H7 (cell line): ENCODE measurements around the gene HECW1. TPM values are rescaled to one million over a fixed set of nuclear protein-coding genes. Genes with fewer than 3 reads are reported as not detected.

Experiments used
- DNase-seq: peaks from one replicate; pipeline ENCODE4 v3.0.0; 2012
- H3K27me3 ChIP-seq: 2 replicates; pipeline ENCODE4 v1.6.0; 2011; ENCODE audit warnings: mild to moderate bottlenecking, low read length; ENCODE audit not compliant: control insufficient read depth, insufficient read depth
- H3K36me3 ChIP-seq: replicated peaks from 2 replicates; pipeline ENCODE4 v1.5.1; 2011; ENCODE audit warnings: low read length; ENCODE audit not compliant: control insufficient read depth, insufficient read depth
- H3K4me3 ChIP-seq: 2 replicates; pipeline ENCODE4 v1.5.1; 2011; ENCODE audit warnings: low read depth, mild to moderate bottlenecking, control low read depth, low read length, moderate library complexity; ENCODE audit not compliant: insufficient read depth
- total RNA-seq: library from RNA; depleted of rRNA; stranded (reverse); fragments of >200 nt; shearing (Covaris generic); gene quantifications from 2 replicates; pipeline ENCODE4 v1.2.3, GENCODE V29; 2014

The HECW1 gene
- total RNA-seq, 1 experiment from 2014 or later = 4.3 TPM

DNA sequence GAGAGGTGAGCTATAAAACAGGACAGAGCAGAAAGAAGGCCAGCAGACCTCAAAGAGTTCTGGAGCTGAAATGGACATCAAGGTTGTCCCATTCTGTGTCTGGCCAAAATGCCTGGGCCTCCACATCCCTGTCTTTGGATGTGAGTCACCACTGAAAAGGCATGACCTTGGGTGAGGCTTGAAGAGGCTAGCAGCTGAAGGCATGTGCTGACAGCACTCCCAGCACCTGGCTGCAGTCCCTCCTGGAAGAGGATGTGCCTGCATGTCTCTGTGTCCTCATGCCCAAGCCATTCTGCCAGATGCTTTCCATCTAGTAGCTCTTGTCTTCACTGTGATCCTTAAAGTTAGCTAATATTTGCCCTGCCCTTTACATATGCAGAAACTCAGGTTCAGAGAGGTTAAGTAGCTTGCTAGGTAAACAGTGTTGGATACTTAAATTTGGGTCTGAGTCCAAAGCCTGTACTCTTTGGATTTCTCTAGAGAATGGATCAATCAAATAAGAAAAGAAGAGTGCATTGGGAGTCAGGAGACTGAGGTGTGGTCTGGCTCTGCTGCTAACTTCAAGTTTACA is 35.8 kb downstream of the HECW1 start:
- Histone ChIP-seq H3K27me3 (no peaks in the 10 kb centered on the region), H3K4me3 (no peak overlapping the region), H3K36me3 (no peaks in the 10 kb centered on the region)
- no peak for DNase-seq

- no peaks in the 10 kb centered on the region for H3K36me3 ChIP-seq
- no peaks in the 10 kb centered on the region for H3K27me3 ChIP-seq
- DNase-seq = no peak
- no peak overlapping the region for H3K4me3 ChIP-seq
These were observed 38.6 kb downstream of the HECW1 start for GRCh38 chr7:43151076-43151475.

DNA sequence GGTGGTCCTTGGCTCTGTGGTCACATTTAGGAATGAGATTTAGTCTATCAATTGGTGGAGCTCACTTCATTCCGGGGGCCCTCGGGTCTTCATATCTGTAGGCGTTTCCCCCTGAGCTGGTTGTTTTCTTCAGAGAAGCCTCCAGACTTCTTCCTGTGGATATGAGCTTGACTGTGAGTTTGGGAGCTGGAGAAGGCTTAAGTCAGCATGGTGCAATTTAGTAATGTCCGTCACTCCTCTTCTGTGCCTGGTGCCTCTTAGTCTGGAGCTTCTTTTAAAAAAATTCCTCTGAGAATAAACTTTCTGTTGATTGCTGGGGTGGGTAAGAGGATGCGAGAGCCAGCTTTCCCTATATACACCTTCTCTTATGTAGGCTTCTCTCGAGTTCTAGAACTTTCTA is 40.2 kb downstream of the HECW1 start:
- Histone ChIP-seq H3K27me3 (no peaks in the 10 kb centered on the region), H3K4me3 (no peak overlapping the region), H3K36me3 (no peaks in the 10 kb centered on the region)
- no peak for DNase-seq

GRCh38 chr7:43155636-43156035 is 43.2 kb downstream of the HECW1 start:
- no peak for DNase-seq
- no peaks in the 10 kb centered on the region for H3K36me3 ChIP-seq
- H3K4me3 ChIP-seq = no peak overlapping the region
- H3K27me3 ChIP-seq = no peaks in the 10 kb centered on the region

DNA sequence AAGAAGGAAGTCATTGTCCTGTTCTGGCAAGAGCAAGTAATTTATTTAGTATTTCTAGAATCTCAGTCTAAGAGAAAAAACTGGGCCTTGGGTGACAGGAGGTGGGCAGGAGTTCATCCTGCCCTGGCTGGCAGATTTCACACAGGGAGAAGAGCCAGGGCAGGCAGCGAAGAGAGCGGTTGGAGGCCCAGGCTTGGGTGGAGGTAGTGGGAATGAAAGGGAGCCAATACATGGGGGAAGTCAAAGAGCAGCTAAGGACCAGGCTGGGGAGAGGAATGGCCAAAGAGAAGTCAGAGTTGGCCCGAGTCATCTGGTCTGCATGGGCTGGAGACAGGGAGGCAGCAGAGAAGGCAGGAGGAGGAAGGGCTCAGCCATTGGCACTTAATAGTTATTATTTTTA is 51.4 kb downstream of the HECW1 start:
- Histone ChIP-seq H3K27me3 (no peaks in the 10 kb centered on the region), H3K4me3 (no peak overlapping the region), H3K36me3 (no peaks in the 10 kb centered on the region)
- no peak for DNase-seq

DNA sequence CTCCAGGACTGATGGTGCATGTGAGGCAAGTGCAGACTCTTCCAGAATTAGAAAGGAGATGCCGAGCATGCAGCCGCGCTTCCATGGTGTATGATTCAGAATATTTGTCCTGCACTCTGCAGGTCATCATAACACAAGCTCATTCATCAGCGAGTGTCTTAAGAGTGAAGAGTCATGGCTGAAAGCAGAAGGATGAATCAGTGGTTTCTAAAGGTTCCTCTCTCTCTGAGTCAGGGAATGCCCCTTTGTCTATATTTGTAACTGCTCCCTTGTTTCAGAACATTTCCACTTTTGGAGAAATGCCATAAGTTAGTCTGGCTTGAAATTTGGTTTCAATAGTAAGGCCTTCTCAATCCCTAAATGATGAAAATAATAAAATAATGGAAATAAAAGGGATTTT is 52.3 kb downstream of the HECW1 start:
- DNase-seq = no peak
- H3K4me3 ChIP-seq = no peak overlapping the region
- no peaks in the 10 kb centered on the region for H3K27me3 ChIP-seq
- H3K36me3 ChIP-seq = no peaks in the 10 kb centered on the region

DNA sequence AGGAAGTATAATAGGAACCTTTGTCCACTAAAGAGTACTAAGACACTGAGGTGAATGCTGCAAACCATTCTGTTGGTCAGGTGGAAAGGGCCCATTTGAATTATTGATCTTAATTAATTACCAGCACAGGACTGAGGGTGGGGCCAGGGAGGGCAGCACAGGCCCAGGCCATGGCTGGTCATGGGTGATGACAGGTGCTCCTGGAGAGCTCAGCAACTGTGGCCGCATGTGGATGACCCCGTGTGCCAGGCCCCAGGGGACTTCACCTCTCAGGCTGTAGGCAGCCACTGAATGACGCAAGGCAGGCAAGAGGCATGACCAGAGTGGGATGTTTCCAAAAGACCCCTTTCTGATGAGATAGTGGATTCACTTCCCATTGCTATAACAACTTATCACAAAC is 54.2 kb downstream of the HECW1 start:
- no peak overlapping the region for H3K4me3 ChIP-seq
- no peak for DNase-seq
- H3K36me3 ChIP-seq = no peaks in the 10 kb centered on the region
- no peaks in the 10 kb centered on the region for H3K27me3 ChIP-seq

- no peak for DNase-seq
- Histone ChIP-seq H3K27me3 (no peaks in the 10 kb centered on the region), H3K36me3 (no peaks in the 10 kb centered on the region), H3K4me3 (no peak overlapping the region)
These were observed 56.6 kb downstream of the HECW1 start for GRCh38 chr7:43169076-43169475.

- no peaks in the 10 kb centered on the region for H3K27me3 ChIP-seq
- no peak overlapping the region for H3K4me3 ChIP-seq
- no peak for DNase-seq
- H3K36me3 ChIP-seq = no peaks in the 10 kb centered on the region
These were observed 58.1 kb downstream of the HECW1 start for GRCh38 chr7:43170571-43170970.

- no peak overlapping the region for H3K4me3 ChIP-seq
- H3K27me3 ChIP-seq = no peaks in the 10 kb centered on the region
- no peaks in the 10 kb centered on the region for H3K36me3 ChIP-seq
- DNase-seq = no peak
These were observed 63.2 kb downstream of the HECW1 start for GRCh38 chr7:43175570-43176200.

- Histone ChIP-seq H3K27me3 (no peaks in the 10 kb centered on the region), H3K4me3 (no peak overlapping the region), H3K36me3 (no peaks in the 10 kb centered on the region)
- DNase-seq = no peak
These were observed 66.9 kb downstream of the HECW1 start for GRCh38 chr7:43179393-43179792.

GRCh38 chr7:43192806-43193460 is 80.5 kb downstream of the HECW1 start:
- H3K36me3 ChIP-seq = no peaks in the 10 kb centered on the region
- no peak overlapping the region for H3K4me3 ChIP-seq
- H3K27me3 ChIP-seq = no peaks in the 10 kb centered on the region
- DNase-seq = no peak

- Histone ChIP-seq H3K27me3 (no peaks in the 10 kb centered on the region), H3K36me3 (no peaks in the 10 kb centered on the region), H3K4me3 (no peak overlapping the region)
- DNase-seq = no peak
These were observed 81.4 kb downstream of the HECW1 start for GRCh38 chr7:43193893-43194292.

GRCh38 chr7:43195256-43195655 is 82.8 kb downstream of the HECW1 start:
- DNase-seq = no peak
- Histone ChIP-seq H3K27me3 (no peaks in the 10 kb centered on the region), H3K4me3 (no peak overlapping the region), H3K36me3 (no peaks in the 10 kb centered on the region)

DNA sequence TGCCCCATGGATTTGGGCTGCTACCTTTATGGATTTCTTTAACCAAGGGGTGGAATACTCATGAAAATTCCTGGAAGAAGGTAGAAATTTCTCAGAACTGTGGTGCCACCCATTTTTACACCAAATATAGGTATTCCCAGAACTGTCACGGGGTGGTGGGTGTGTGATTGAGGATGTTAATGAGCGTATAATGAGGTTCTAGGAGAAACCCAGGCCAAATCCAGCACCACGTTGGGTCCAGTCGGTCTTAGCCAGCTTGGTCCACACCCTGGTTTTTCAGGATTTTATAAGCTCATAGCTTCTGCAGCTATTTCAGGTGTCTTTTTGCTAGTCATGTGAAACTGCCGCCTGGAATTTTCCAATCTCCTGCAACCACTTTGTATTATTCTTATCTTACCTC is 83.3 kb downstream of the HECW1 start:
- DNase-seq = no peak
- H3K36me3 ChIP-seq = no peaks in the 10 kb centered on the region
- no peaks in the 10 kb centered on the region for H3K27me3 ChIP-seq
- no peak overlapping the region for H3K4me3 ChIP-seq
